ENCODE results near the gene MARCKSL1.

DNA sequence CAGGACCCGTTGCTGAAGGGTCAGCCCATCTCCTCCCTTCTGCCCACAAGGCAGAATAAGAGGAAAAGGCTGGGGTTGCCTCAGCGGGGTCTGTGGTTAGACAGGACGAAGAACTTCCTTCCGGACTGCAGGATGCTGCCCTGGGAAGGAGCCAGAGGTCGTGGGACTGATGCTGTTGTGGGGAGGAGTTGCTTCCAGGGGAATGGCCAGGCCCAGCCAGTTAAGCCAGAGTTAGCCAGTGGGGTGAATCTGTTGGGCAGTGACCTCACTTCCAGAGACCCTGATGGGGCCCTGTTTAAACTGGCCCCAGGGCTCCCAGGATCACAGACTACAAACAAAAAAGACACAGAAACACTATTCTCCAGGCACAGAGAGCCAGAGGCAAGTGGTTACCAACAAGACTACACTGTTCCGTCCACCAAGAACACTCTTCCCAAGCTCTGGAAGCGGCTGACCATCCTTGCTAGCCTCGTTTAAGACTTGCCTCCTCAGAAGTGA lies 13.2 kb upstream of the MARCKSL1 start:
- TF ChIP-seq TAF1 (IDR thresholded peaks at IDR 0.05; ENCODE audit: low read depth, low read length) (no peak), POLR2AphosphoS5 (IDR thresholded peaks at IDR 0.05; ENCODE audit: low read depth, low read length) (no peak), POLR2A (IDR thresholded peaks at IDR 0.05; ENCODE audit: low read depth, low read length) (no peak), SPI1 (IDR thresholded peaks at IDR 0.05; ENCODE audit: low read depth, low read length) (no peak)

Measured in GM12891 (cell line).